GM12872 (cell line): ENCODE measurements around the gene CFTR.

ENCODE experiments used
- TF ChIP-seq, protein P1 (sequence below): IDR thresholded peaks from 3 replicates; pipeline ENCODE4 v1.5.1; 2011; ENCODE audit warnings: low read depth, mild to moderate bottlenecking, low read length, moderate library complexity; ENCODE audit not compliant: insufficient read depth

Gene CFTR

DNA sequence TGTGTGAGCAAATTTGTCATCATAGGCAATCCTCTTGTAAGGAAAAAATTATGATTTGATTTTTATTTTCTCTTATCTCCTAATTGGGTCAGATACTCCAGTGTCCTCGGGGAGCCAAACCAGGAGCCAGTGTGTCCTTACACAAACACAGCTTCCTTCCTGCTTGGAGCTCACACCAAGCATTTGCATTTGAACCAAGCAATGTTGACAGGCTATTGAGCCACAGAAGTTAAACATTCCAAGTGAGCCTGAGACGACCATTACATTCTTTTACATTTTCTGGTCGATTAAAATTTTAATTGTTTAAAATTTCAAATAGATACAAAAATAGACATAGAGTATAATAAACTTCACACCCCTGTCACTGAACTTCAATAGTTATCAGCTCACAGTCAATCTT, 194.8 kb downstream of the CFTR start:
- TF ChIP-seq, protein P1, sequence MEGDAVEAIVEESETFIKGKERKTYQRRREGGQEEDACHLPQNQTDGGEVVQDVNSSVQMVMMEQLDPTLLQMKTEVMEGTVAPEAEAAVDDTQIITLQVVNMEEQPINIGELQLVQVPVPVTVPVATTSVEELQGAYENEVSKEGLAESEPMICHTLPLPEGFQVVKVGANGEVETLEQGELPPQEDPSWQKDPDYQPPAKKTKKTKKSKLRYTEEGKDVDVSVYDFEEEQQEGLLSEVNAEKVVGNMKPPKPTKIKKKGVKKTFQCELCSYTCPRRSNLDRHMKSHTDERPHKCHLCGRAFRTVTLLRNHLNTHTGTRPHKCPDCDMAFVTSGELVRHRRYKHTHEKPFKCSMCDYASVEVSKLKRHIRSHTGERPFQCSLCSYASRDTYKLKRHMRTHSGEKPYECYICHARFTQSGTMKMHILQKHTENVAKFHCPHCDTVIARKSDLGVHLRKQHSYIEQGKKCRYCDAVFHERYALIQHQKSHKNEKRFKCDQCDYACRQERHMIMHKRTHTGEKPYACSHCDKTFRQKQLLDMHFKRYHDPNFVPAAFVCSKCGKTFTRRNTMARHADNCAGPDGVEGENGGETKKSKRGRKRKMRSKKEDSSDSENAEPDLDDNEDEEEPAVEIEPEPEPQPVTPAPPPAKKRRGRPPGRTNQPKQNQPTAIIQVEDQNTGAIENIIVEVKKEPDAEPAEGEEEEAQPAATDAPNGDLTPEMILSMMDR: no peak

DNA sequence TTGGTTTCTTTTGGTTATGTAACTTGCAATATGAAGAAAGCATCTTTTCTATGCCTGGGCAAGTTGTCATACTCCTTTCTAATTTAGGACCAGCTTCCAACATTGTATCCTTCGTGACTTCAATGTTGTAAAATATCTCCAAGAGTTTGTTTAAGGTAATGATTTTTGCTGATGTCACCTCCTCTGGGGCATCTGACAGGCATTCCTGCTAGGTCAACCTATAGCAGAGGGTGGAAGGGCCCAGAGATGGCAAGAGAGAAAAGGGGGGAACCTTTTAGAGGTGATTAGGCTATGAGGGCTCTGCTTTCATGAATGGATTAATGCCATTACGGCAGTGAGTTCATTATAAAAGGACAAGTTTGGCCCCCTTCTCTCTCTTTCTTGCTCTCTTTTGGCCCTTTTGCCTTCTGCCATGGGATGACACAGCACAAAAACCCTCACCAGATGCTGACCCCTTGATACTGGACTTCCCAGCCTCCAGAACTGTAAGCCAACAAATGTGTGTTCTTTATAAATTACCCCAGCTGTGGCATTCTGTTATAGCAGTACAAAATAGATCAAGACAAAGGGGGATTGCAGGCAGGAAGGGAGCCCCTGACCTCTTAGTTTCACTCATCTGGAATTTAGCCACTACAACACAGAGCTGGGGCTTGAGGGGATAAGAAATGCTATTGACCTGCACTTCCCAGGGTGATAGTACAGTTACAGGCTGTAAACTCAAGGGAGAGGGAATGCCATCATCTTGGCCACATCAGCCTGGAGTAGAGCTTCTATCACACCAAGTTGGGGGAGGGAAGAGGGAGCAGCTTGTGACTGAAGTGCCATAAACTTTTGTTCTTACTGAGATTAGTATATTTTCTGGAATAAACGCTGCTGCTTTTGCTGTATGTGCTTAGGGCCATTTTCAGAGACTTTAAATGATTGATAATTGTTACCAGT, 195.9 kb downstream of the CFTR start:
- TF ChIP-seq, protein P1: no peak

DNA sequence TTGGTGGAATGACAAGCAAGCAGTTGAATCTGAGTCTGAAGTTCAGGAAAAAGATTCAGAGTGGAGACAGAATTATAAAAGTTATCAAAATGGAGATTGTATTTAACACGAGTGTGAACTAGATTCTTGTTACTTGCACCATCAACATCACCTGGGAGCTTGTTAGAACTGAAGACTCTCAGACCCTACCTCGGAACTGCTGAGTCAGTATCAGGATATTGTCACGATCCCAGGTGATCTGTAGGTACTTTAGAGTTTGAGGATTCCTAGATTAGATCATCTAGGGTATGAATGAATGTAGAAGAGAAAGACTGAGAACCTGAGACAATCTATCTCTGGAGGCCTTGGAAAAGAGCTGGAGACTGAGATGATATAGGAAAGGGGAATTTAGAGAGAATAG, 199.3 kb downstream of the CFTR start:
- TF ChIP-seq, protein P1: no peak

DNA sequence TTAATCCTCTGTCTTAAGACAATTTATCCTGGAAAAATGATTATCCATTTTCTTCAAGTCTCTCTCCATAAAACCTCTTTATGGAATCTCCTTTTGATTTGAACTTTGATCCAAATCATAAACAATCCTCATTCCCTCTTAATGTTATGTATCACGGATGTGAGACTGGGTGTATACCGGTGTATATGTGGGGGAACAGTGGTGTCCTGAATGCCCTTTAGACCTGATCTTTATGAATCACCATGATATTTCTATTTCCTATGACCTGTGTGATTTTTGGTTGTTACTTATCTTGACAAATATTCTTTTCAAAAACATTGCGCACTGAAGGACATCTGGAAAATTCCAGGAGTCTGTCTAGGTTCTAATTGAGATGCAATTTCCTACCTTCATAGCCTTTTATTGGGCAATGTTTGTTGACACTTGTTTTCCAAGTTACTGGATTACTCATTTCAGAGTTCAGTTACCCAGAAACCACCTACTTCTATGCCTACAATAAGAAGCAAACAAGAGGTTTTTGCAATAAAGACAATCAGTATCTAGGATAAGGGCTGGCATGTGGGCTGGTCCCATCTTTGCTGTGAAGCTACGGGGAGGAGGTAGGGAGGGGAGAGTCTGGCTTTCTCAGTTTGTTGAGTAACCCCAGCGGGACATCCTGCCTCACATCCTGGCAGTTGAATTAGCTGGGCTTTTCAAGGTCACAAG, 203.0 kb downstream of the CFTR start:
- TF ChIP-seq, protein P1: no peak

DNA sequence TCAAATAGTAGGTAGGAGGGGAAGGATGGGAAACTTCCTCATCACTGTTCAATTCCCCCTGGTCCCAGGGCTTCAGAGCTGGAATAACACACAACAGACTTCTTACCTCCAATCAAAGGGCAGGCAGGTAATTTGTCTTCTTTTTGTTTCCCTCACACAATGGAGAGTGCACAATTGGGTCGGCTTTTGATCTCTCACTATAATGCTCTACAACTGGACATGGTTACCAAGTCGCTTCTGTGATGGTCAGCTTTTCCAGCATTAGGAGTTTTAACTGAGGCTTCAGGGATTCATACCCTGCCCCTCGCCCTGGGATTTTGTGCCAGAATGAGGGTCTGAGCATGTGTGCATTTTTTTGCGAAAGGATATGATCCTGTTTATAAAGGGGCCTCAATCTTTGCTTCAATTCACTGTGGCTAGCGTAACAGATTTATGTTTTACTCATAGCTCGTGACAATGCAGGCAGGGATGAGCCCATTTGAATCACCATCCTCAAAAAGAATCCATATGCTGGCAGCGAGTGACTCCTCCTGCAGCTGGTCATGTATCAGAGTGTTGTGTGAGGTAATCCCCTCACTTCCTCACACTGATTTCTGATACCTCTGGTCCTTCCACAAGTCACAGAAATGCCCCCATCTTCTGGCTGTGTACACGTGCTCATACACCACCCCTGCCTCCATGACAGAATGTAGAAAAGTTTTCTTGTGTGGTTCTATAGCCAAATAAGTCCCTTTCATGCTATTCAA, 203.8 kb downstream of the CFTR start:
- TF ChIP-seq, protein P1: no peak

DNA sequence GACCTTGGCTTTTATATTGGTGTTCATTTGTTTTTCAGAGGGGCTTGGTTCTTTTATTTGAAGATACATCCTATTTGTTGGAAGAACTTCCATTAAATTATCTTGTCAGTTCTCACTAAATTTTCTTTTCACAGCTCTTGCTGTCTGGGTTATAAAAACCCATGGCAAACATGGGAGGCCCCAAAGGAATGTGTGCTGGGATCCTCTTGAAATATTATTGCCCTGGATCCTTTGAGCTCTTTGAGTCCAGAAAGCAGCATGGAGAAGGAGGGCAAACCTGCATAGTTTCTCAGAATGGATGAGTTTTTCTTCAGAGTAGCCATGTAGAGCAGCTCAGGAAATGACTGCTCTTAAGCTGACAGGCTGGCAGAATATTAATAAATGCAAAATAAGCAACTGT, 206.0 kb downstream of the CFTR start:
- TF ChIP-seq, protein P1: no peak
